ENCODE results near the gene NPB. TPM values are rescaled to one million over a fixed set of nuclear protein-coding genes. Genes with fewer than 3 reads are reported as not detected.

Gene NPB
- 0.16 to 1.0 TPM (median 0.59 TPM) in 5 replicates for total RNA-seq (2022; extraction: Qiagen RNA extraction; ENCODE audit: low read depth)

DNA sequence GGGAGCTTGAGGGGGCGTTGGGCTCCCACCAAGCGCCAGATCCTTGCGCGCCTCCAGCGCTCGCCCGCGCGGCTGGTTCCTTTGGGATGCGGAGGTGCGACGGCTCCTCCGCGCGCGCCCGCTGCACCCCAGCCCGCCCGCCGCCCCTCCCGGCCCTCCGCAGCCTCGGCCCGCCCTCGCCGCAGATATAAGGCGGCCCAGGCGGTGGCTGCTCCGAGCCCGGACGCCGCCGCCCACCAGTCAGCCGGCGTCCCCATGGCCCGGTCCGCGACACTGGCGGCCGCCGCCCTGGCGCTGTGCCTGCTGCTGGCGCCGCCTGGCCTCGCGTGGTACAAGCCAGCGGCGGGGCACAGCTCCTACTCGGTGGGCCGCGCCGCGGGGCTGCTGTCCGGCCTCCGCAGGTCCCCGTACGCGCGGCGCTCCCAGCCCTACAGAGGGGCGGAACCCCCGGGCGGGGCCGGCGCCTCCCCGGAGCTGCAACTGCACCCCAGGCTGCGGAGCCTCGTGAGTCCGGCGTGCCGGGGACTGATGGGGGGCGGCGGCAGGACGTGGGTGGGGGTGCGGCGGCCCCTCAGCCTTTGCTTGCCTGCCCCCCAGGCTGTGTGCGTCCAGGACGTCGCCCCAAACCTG lies at the start of gene NPB:
Gene NPB, plus strand, starts transcription at position 216 of the 630 bp plus-strand sequence. Its CDS starts 40 bp downstream, at position 256.

GRCh38 chr17:81859906-81860755 lies 41.9 kb upstream of the NPB start, which contains the start of gene P4HB:
Gene P4HB (minus strand): TSS chr17:81860535. CDS start chr17:81860471, 64 bp downstream.

GRCh38 chr17:81870981-81871386 lies 31.1 kb upstream of the NPB start, which contains the start of gene ARHGDIA:
Gene ARHGDIA (minus strand): TSS chr17:81871337. CDS start chr17:81869930, 1,407 bp downstream.

GRCh38 chr17:81911277-81911961 lies 9.4 kb downstream of the NPB start, which contains the start of gene PCYT2:
Gene PCYT2 (minus strand): TSS chr17:81911399. CDS start chr17:81911355, 44 bp downstream.

GRCh38 chr17:81917565-81918332 lies 15.7 kb downstream of the NPB start, which contains the start of gene SIRT7:
Gene SIRT7 (minus strand): TSS chr17:81918176. CDS start chr17:81918131, 45 bp downstream.

DNA sequence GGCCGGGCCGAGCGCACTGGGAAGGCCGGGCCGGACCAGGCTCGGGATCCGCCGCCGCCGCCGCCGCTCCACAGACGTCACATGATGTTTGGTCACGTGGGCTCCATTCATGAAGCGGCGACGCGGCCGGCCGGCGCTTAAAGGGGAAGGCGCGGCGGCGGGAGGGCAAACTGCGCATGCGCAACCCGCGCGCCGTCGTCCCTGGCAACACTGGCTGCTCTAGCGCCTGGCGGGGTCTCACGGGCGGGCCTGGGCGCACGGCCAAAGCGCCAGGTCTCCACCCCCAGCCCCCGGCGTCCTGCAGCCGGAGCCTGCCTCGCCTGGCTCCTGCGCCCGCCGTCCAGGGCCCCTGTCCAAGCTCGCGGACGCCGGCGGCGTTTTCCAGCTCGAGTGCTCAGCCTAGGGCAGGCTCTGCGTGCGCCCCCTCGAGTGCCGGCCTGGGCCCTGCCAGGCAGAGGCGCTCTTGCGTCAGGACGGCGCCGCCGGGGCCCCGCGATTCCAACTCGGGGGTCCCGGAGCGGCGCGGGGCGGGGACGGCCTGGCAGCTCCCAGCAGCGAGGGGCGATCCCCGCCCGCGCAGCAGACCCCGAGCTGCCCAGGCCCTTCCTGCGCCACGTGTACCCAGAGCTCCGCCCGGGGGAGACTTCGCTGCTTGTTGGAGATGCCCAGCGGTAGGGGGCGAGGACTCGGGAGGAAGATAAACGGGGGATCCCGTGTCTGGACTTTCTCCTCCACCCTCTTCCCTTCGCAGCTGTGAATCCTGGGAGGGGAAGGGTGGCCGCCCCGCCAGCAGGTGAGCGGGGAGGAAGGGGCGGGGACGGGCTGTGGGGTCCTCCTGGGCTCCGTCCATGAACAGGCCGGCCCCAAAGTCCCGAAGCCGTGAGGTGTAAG lies 25.9 kb downstream of the NPB start, which contains the start of gene MAFG:
Gene MAFG, minus strand, starts transcription at position 83 of the 891 bp plus-strand sequence. CDS start 4,550 bp downstream, outside the sequence.

DNA sequence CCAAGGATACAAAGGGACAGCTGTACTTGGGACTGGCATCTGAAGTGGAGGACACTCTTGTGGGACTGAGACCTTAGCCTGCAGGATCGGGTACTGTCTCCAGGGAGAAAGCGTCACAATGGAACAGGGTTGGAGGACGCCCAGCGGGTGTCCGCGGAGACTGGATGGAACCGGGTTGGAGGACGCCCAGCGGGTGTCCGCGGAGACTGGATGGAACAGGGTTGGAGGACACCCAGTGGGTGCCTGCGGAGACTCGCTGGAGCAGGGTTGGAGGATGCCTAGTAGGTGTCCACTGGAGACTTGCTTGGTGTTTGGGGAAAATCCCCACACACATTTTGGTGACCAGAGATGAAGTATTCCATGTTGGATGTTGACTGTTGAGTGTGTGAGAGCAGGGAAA lies 45.2 kb downstream of the NPB start, which contains the start of gene MYADML2:
Gene MYADML2, minus strand, starts transcription at position 45 of the 400 bp plus-strand sequence. CDS start 5,492 bp downstream, outside the sequence.

Other genes with a start within 250 kb of the NPB start
- 1.6 to 2.5 TPM (median 1.7 TPM) in 5 replicates for gene PDE6G, start 245.7 kb upstream of the NPB start, total RNA-seq (2022; extraction: Qiagen RNA extraction; ENCODE audit: low read depth)
- 33.1 to 63.0 TPM (median 59.1 TPM) in 5 replicates for gene OXLD1, start 235.6 kb upstream of the NPB start, total RNA-seq (2022; extraction: Qiagen RNA extraction; ENCODE audit: low read depth)
- 61.3 to 77.1 TPM (median 65.9 TPM) in 5 replicates for gene CCDC137, start 235.5 kb upstream of the NPB start, total RNA-seq (2022; extraction: Qiagen RNA extraction; ENCODE audit: low read depth)
- gene ARL16, start 218.4 kb upstream of the NPB start, total RNA-seq (2022; extraction: Qiagen RNA extraction; ENCODE audit: low read depth), result 50.3 to 54.8 TPM (median 53.2 TPM) in 5 replicates
- 155 to 217 TPM (median 201 TPM) in 5 replicates for gene HGS, start 218.2 kb upstream of the NPB start, total RNA-seq (2022; extraction: Qiagen RNA extraction; ENCODE audit: low read depth)
- 216 to 324 TPM (median 299 TPM) in 5 replicates for gene MRPL12, start 198.9 kb upstream of the NPB start, total RNA-seq (2022; extraction: Qiagen RNA extraction; ENCODE audit: low read depth)
- 29.1 to 45.9 TPM (median 40.7 TPM) in 5 replicates for gene SLC25A10, start 190.0 kb upstream of the NPB start, total RNA-seq (2022; extraction: Qiagen RNA extraction; ENCODE audit: low read depth)
- 0.22 to 0.65 TPM (median 0.28 TPM) in 5 replicates for gene GCGR, start 98.1 kb upstream of the NPB start, total RNA-seq (2022; extraction: Qiagen RNA extraction; ENCODE audit: low read depth)
- gene MCRIP1, start 68.9 kb upstream of the NPB start, total RNA-seq (2022; extraction: Qiagen RNA extraction; ENCODE audit: low read depth), result 78.9 to 105 TPM (median 92.0 TPM) in 5 replicates
- 0.18 to 0.40 TPM in 2 of 5 replicates, not detected in the others for gene PPP1R27, start 67.2 kb upstream of the NPB start, total RNA-seq (2022; extraction: Qiagen RNA extraction; ENCODE audit: low read depth)
- gene P4HB, start 41.7 kb upstream of the NPB start, total RNA-seq (2022; extraction: Qiagen RNA extraction; ENCODE audit: low read depth), result 726 to 785 TPM (median 751 TPM) in 5 replicates
- 578 to 637 TPM (median 592 TPM) in 5 replicates for gene ARHGDIA, start 30.9 kb upstream of the NPB start, total RNA-seq (2022; extraction: Qiagen RNA extraction; ENCODE audit: low read depth)
- 166 to 254 TPM (median 246 TPM) in 5 replicates for gene ALYREF, start 10.7 kb upstream of the NPB start, total RNA-seq (2022; extraction: Qiagen RNA extraction; ENCODE audit: low read depth)
- gene ANAPC11, start 10.5 kb upstream of the NPB start, total RNA-seq (2022; extraction: Qiagen RNA extraction; ENCODE audit: low read depth), result 192 to 295 TPM (median 277 TPM) in 5 replicates
- 13.1 to 16.7 TPM (median 15.8 TPM) in 5 replicates for gene PCYT2, start 9.2 kb downstream of the NPB start, total RNA-seq (2022; extraction: Qiagen RNA extraction; ENCODE audit: low read depth)
- 29.4 to 47.5 TPM (median 40.8 TPM) in 5 replicates for gene SIRT7, start 15.9 kb downstream of the NPB start, total RNA-seq (2022; extraction: Qiagen RNA extraction; ENCODE audit: low read depth)
- 36.7 to 45.6 TPM (median 42.2 TPM) in 5 replicates for gene MAFG, start 25.5 kb downstream of the NPB start, total RNA-seq (2022; extraction: Qiagen RNA extraction; ENCODE audit: low read depth)
- 61.0 to 98.3 TPM (median 90.0 TPM) in 5 replicates for gene PYCR1, start 35.1 kb downstream of the NPB start, total RNA-seq (2022; extraction: Qiagen RNA extraction; ENCODE audit: low read depth)
- gene MYADML2, start 45.0 kb downstream of the NPB start, total RNA-seq (2022; extraction: Qiagen RNA extraction; ENCODE audit: low read depth), result not detected in 5 replicates
- 0.23 to 0.60 TPM (median 0.38 TPM) in 5 replicates for gene NOTUM, start 58.9 kb downstream of the NPB start, total RNA-seq (2022; extraction: Qiagen RNA extraction; ENCODE audit: low read depth)
- 20.0 to 33.0 TPM (median 28.1 TPM) in 5 replicates for gene ASPSCR1, start 75.4 kb downstream of the NPB start, total RNA-seq (2022; extraction: Qiagen RNA extraction; ENCODE audit: low read depth)
- gene CENPX, start 120.6 kb downstream of the NPB start, total RNA-seq (2022; extraction: Qiagen RNA extraction; ENCODE audit: low read depth), result 147 to 209 TPM (median 190 TPM) in 5 replicates
- 11.4 to 18.8 TPM (median 14.2 TPM) in 5 replicates for gene LRRC45, start 121.1 kb downstream of the NPB start, total RNA-seq (2022; extraction: Qiagen RNA extraction; ENCODE audit: low read depth)
- gene RAC3, start 129.4 kb downstream of the NPB start, total RNA-seq (2022; extraction: Qiagen RNA extraction; ENCODE audit: low read depth), result 21.3 to 39.5 TPM (median 32.6 TPM) in 5 replicates
- 63.3 to 105 TPM (median 96.2 TPM) in 5 replicates for gene DCXR, start 135.5 kb downstream of the NPB start, total RNA-seq (2022; extraction: Qiagen RNA extraction; ENCODE audit: low read depth)
- gene RFNG, start 149.6 kb downstream of the NPB start, total RNA-seq (2022; extraction: Qiagen RNA extraction; ENCODE audit: low read depth), result 14.4 to 26.4 TPM (median 23.6 TPM) in 5 replicates
- gene GPS1, start 149.7 kb downstream of the NPB start, total RNA-seq (2022; extraction: Qiagen RNA extraction; ENCODE audit: low read depth), result 101 to 142 TPM (median 137 TPM) in 5 replicates
- 75.9 to 140 TPM (median 133 TPM) in 5 replicates for gene DUS1L, start 163.6 kb downstream of the NPB start, total RNA-seq (2022; extraction: Qiagen RNA extraction; ENCODE audit: low read depth)
- gene FASN, start 196.0 kb downstream of the NPB start, total RNA-seq (2022; extraction: Qiagen RNA extraction; ENCODE audit: low read depth), result 103 to 146 TPM (median 139 TPM) in 5 replicates